Kidney (tissue), 14 donors: ENCODE data around the gene SLC2A8. TPM values are rescaled to one million over a fixed set of nuclear protein-coding genes. Genes with fewer than 3 reads are reported as not detected.
A peak's percentile ranks its signal among the peaks of the same experiment; 100 is the strongest.

Experiments used
- DNase-seq, 5 donors: peaks; one replicate each; pipeline ENCODE4 v3.0.0-alpha.2; 2013 to 2020
- FAIRE-seq: peaks from 2 replicates; lab custom pipeline; 2012; peaks lifted over from hg19 to GRCh38; lab: Jason Lieb, UNC
- H3K27ac ChIP-seq, 2 donors: one replicate each; pipeline ENCODE4 v1.7.0; 2013; ENCODE audit warnings: low read depth in 2 of 2, low read length in 2 of 2, inconsistent platforms in 1 of 2
- H3K27me3 ChIP-seq: one replicate; pipeline ENCODE4 v1.7.1; 2013; ENCODE audit warnings: low read length, inconsistent platforms; ENCODE audit not compliant: control insufficient read depth, insufficient read depth
- H3K36me3 ChIP-seq, 3 donors: one replicate each; pipeline versions ENCODE4 v1.7.0 to v1.7.1; 2013; ENCODE audit warnings: low read length in 3 of 3, control low read depth in 1 of 3, inconsistent platforms in 1 of 3; ENCODE audit not compliant: insufficient read depth in 3 of 3, control insufficient read depth in 2 of 3
- H3K4me1 ChIP-seq, 3 donors: one replicate each; pipeline versions ENCODE4 v1.7.0 to v1.7.1; 2013; ENCODE audit warnings: low read length in 3 of 3, inconsistent platforms in 1 of 3, low read depth in 1 of 3; ENCODE audit not compliant: control insufficient read depth in 2 of 3, insufficient read depth in 2 of 3
- H3K4me3 ChIP-seq, 3 donors: one replicate each; pipeline versions ENCODE4 v1.7.0 to v1.8.1; 2013; ENCODE audit warnings: low read length in 3 of 3, control low read depth in 1 of 3, inconsistent platforms in 1 of 3
- H3K9ac ChIP-seq, 3 donors: one replicate each; pipeline versions ENCODE4 v1.7.0 to v1.7.1; 2013; ENCODE audit warnings: low read length in 3 of 3, control low read depth in 1 of 3, inconsistent platforms in 1 of 3
- H3K9me3 ChIP-seq, 3 donors: one replicate each; pipeline versions ENCODE4 v1.7.0 to v1.7.1; 2013; ENCODE audit warnings: low read length in 3 of 3, control low read depth in 1 of 3, inconsistent platforms in 1 of 3; ENCODE audit not compliant: control insufficient read depth in 2 of 3, insufficient read depth in 1 of 3
- intact Hi-C: fragments of 100-400 bp; cut with DNase I; formaldehyde crosslinking; loops from one replicate; pipeline ENCODE4 v1.11.1; 2022
- polyA plus RNA-seq: library from polyadenylated mRNA; stranded (reverse); fragments of 350-450 nt; fragmentation: Illumina TruSeq; extraction: RNeasy Lipid Tissue Mini Kit (QIAGEN cat#74804); gene quantifications from one replicate; pipeline ENCODE4 v1.2.3, GENCODE V29; 2014; ENCODE audit warnings: low read depth, low replicate concordance; ENCODE audit not compliant: insufficient read depth
- total RNA-seq: library from RNA; stranded (reverse); fragmentation: NEBNext Ultra II Directional; extraction: Animal tissue kit (Norgen Biotek cat#: 25700); gene quantifications from one replicate; pipeline ENCODE4 v1.2.1, GENCODE V29; 2021
- TF ChIP-seq, protein P1 (sequence below): IDR thresholded peaks from 3 replicates; pipeline ENCODE4 v1.5.1; 2012; ENCODE audit warnings: mild to moderate bottlenecking, moderate library complexity, borderline replicate concordance; ENCODE audit not compliant: insufficient read depth; ENCODE audit errors: extremely low read depth
- donor health status: control.
- donor health status: control.
- donor health status: control.
- donor health status: control.
- donor health status: control.
- donor health status: DM: yes; HTN: yes; CAD: no.
- donor health status: Normal renal cell carcinoma (clear cell type).

The SLC2A8 gene
- total and polyA plus RNA-seq, 2 donors from 2014 or later = 15.3 to 22.0 TPM

DNA sequence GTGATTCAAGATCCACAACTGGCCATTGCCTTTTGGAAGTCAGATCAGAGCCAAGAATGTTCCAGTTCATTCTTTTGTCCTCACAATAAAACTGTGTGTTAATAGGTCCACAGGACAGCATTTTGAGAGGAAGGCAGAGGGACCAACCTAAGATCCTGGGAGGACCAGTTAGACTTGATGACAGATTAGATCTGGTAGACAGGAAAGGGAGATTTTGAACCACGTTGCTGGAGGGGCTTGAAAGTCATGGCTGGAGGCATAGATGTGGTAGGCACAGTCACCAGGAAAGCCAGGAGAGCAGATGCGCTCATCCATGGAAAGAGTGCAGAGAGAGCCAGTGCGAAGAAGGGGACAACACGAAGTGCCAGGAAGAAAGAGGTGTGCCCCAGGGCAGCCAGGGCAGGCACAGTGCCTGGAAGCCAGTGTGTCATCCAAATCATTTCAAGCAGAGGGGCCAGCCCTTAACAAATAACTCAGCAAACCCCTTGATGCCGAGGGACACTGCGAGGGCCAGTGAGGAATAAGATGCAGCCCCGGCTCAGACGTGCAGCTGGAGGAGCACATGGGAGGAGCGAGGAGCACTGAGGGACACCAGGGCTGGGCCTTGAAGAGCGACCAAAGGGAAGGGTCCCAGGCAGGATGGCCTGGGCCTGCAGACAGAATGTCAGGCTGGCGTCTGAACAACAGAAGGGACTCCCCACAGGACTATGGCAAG, 12.8 kb upstream of the SLC2A8 start:
- FAIRE-seq (no peak), DNase-seq (peak in 1 of 5 donors; percentile 11)
- TF ChIP-seq, protein P1, sequence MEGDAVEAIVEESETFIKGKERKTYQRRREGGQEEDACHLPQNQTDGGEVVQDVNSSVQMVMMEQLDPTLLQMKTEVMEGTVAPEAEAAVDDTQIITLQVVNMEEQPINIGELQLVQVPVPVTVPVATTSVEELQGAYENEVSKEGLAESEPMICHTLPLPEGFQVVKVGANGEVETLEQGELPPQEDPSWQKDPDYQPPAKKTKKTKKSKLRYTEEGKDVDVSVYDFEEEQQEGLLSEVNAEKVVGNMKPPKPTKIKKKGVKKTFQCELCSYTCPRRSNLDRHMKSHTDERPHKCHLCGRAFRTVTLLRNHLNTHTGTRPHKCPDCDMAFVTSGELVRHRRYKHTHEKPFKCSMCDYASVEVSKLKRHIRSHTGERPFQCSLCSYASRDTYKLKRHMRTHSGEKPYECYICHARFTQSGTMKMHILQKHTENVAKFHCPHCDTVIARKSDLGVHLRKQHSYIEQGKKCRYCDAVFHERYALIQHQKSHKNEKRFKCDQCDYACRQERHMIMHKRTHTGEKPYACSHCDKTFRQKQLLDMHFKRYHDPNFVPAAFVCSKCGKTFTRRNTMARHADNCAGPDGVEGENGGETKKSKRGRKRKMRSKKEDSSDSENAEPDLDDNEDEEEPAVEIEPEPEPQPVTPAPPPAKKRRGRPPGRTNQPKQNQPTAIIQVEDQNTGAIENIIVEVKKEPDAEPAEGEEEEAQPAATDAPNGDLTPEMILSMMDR = no peak
- H3K4me1 ChIP-seq = no peaks in the 10 kb centered on the region
- H3K9ac ChIP-seq = no peak overlapping the region
- H3K27ac ChIP-seq = no peak overlapping the region
- H3K36me3 ChIP-seq = no peaks in the 10 kb centered on the region
- no peak overlapping the region for H3K4me3 ChIP-seq
- H3K27me3 ChIP-seq = no peaks in the 10 kb centered on the region
- no peaks in the 10 kb centered on the region for H3K9me3 ChIP-seq
- intact Hi-C loops = no loop called here

DNA sequence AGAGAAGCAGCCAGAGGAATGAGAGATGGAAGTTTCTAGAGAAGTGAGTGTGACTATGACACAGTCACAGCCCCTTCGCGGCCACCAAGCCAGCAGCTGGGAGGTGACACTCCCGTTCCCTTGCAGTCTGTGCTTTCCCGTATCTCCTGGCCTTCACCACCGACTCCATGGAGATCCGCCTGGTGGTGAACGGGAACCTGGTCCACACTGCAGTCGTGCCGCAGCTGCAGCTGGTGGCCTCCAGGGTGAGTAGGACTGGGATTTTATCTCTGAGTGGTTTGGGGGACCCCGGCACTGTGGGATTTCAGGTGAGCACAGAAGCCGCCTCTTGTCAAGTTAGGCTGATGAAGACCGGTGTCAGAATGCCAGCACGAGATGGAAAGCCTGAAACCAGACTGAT, 12.1 kb upstream of the SLC2A8 start:
- H3K9ac ChIP-seq = no peak overlapping the region
- DNase-seq (peak in 1 of 5 donors; percentile 23), FAIRE-seq (no peak)
- no peaks in the 10 kb centered on the region for H3K4me1 ChIP-seq
- no peaks in the 10 kb centered on the region for H3K36me3 ChIP-seq
- H3K27ac ChIP-seq = no peak overlapping the region
- TF ChIP-seq, protein P1 = no peak
- H3K4me3 ChIP-seq = no peak overlapping the region
- H3K9me3 ChIP-seq = no peaks in the 10 kb centered on the region
- intact Hi-C loops = no loop called here
- H3K27me3 ChIP-seq = no peaks in the 10 kb centered on the region

DNA sequence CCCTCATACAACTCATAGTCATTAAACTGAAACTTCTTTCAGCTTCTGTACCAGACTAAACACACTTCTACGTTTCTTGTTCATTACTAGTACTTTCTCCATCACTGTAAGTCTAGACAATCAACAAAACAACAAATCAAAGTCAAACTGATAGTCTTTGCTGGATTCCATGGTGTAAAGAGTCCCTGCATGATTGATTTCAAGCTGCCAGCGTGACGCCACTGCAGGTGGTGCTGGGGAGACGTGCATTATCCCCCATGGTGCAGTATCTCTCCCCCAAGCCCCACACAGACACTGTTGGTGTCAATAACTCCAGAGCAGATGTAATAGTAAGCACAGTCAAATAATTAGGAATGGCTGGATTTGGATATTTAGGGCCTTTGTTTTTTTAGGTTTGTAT, 10.7 kb upstream of the SLC2A8 start:
- intact Hi-C loops = no loop called here
- no peak for FAIRE-seq

More for the DNA sequence above, 10.7 kb upstream of the SLC2A8 start:
- Histone ChIP-seq H3K27me3 (no peaks in the 10 kb centered on the region), H3K4me3 (no peak overlapping the region), H3K9me3 (no peaks in the 10 kb centered on the region), H3K36me3 (no peaks in the 10 kb centered on the region), H3K27ac (no peak overlapping the region), H3K9ac (no peak overlapping the region), H3K4me1 (no peaks in the 10 kb centered on the region)
- TF ChIP-seq, protein P1 = no peak
- DNase-seq = peak in 1 of 5 donors; percentile 9
